ENCODE measurements around the gene GNPTG.
"Not testable (repeated sequence)": the region's sequence is repeated elsewhere in the genome, so short reads cannot be mapped to it uniquely, and the experiment has no call there.

- TF ChIP-seq CTCF (IDR thresholded peaks at IDR 0.05); ZFX (IDR thresholded peaks at IDR 0.05; ENCODE audit: borderline replicate concordance): not testable (repeated sequence)
These were observed 22.8 kb upstream of the GNPTG start for GRCh38 chr16:1328961-1329360.
